Endothelial cell of umbilical vein (primary cell): Measurements from ENCODE around the gene SFI1. TPM values are rescaled to one million over a fixed set of nuclear protein-coding genes. Genes with fewer than 3 reads are reported as not detected.

Experiments
- BruUV-seq: library from RNA; stranded (reverse); fragments of 400-500 nt; replicated peaks from 2 replicates; lab custom pipeline; 2021; lab: Mats Ljungman, UMichigan
- CTCF ChIA-PET: fragments of 300-600, 350-600 bp; sonication (Branson Sonifier 250); formaldehyde crosslinking; loops from one replicate; lab custom pipeline; 2021; ENCODE audit warnings: antibody characterized with exemption, inconsistent platforms; lab: Charles Lee
- POLR2A ChIA-PET: fragments of 300-600, 350-600 bp; sonication (Branson Sonifier 250); formaldehyde crosslinking; loops from one replicate; lab custom pipeline; 2021; ENCODE audit warnings: antibody characterized with exemption, inconsistent platforms; lab: Charles Lee
- DNase-seq: peaks from one replicate; pipeline ENCODE4 v3.0.0-alpha.2; 2011; ENCODE audit warnings: low read depth, low spot score
- FAIRE-seq: peaks from 2 replicates; lab custom pipeline; 2011; peaks lifted over from hg19 to GRCh38; lab: Jason Lieb, UNC
- H2AFZ ChIP-seq: 2 replicates; pipeline ENCODE4 v1.6.0; 2012; ENCODE audit warnings: low read depth, low read length, control low read depth, inconsistent platforms
- H3K27ac ChIP-seq: 2 replicates; pipeline ENCODE4 v1.5.1; 2011; ENCODE audit warnings: low read depth, mild to moderate bottlenecking, control low read depth, low read length, moderate library complexity; ENCODE audit not compliant: insufficient read depth
- H3K27me3 ChIP-seq, 2 experiments: 2 replicates each; pipeline versions ENCODE4 v1.6.0 to v1.6.1; 2011; ENCODE audit warnings: low read length in 2 of 2, mixed read lengths in 1 of 2; ENCODE audit not compliant: control insufficient read depth in 2 of 2, insufficient read depth in 2 of 2
- H3K36me3 ChIP-seq, 2 experiments: 2 replicates in 1 of 2; 3 replicates in 1 of 2; pipeline ENCODE4 v1.5.1; 2011; ENCODE audit warnings: low read length in 2 of 2, mild to moderate bottlenecking in 1 of 2, moderate library complexity in 1 of 2; ENCODE audit not compliant: control insufficient read depth in 2 of 2, insufficient read depth in 2 of 2; ENCODE audit errors: extremely low read depth in 1 of 2
- H3K4me1 ChIP-seq: 3 replicates; pipeline ENCODE4 v1.5.1; 2011; ENCODE audit warnings: mild to moderate bottlenecking, low read length; ENCODE audit not compliant: control insufficient read depth, insufficient read depth; ENCODE audit errors: extremely low read depth
- H3K4me2 ChIP-seq: 2 replicates; pipeline ENCODE4 v1.6.1; 2011; ENCODE audit warnings: low read length, control low read depth, mixed read lengths; ENCODE audit not compliant: insufficient read depth
- H3K4me3 ChIP-seq, 3 experiments: fragments of 200-600 bp in 1 of 3; sonication (generic), shearing (Covaris generic) in 1 of 3; replicated peaks in 1 of 3; 2 replicates each; pipeline ENCODE4 v1.5.1; 2011 to 2016; ENCODE audit warnings: control low read depth in 3 of 3, low read length in 3 of 3, mild to moderate bottlenecking in 2 of 3, inconsistent platforms in 1 of 3, low read depth in 1 of 3, moderate library complexity in 1 of 3; ENCODE audit not compliant: insufficient read depth in 1 of 3
- H3K79me2 ChIP-seq: 2 replicates; pipeline ENCODE4 v1.6.0; 2012; ENCODE audit warnings: low read length, inconsistent platforms; ENCODE audit not compliant: control insufficient read depth, insufficient read depth
- H3K9ac ChIP-seq: replicated peaks from 2 replicates; pipeline ENCODE3; 2011; ENCODE audit warnings: low read length, control low read depth; ENCODE audit not compliant: insufficient read depth; ENCODE audit errors: extremely low read depth
- H3K9me1 ChIP-seq: replicated peaks from 3 replicates; pipeline ENCODE4 v1.6.0; 2011; ENCODE audit warnings: mild to moderate bottlenecking, low read length; ENCODE audit not compliant: control insufficient read depth, insufficient read depth; ENCODE audit errors: extremely low read depth
- H3K9me3 ChIP-seq: replicated peaks from 2 replicates; pipeline ENCODE4 v1.5.1; 2012; ENCODE audit warnings: low read length, inconsistent platforms; ENCODE audit not compliant: control insufficient read depth, insufficient read depth
- H4K20me1 ChIP-seq: replicated peaks from 2 replicates; pipeline ENCODE3; 2011; ENCODE audit warnings: mild to moderate bottlenecking, low read length; ENCODE audit not compliant: control insufficient read depth, insufficient read depth; ENCODE audit errors: extremely low read depth
- CTCF ChIP-seq, 2 donors: IDR thresholded peaks; 1 replicate in 1 of 2; 2 replicates in 1 of 2; pipeline ENCODE4 v1.5.1; 2011; ENCODE audit warnings: low read length in 2 of 2, mild to moderate bottlenecking in 2 of 2, moderate library complexity in 2 of 2, control low read depth in 1 of 2, inconsistent platforms in 1 of 2, low read depth in 1 of 2; ENCODE audit not compliant: insufficient read depth in 1 of 2; ENCODE audit errors: extremely low read depth in 1 of 2
- EZH2 ChIP-seq: IDR thresholded peaks from 2 replicates; pipeline ENCODE4 v1.6.1; 2012; ENCODE audit warnings: borderline replicate concordance, low read depth, mild to moderate bottlenecking, moderate library complexity, low read length, inconsistent platforms; ENCODE audit not compliant: severe bottlenecking
- FOS ChIP-seq: IDR thresholded peaks from 2 replicates; pipeline ENCODE4 v1.6.1; 2011; ENCODE audit warnings: mild to moderate bottlenecking, low read length, moderate library complexity, borderline replicate concordance; ENCODE audit not compliant: insufficient read depth
- GATA2 ChIP-seq: IDR thresholded peaks from 2 replicates; pipeline ENCODE4 v1.7.0; 2011; ENCODE audit warnings: low read depth, mild to moderate bottlenecking, moderate library complexity, mixed read lengths, low read length; ENCODE audit not compliant: insufficient read length, insufficient read depth
- JUN ChIP-seq: IDR thresholded peaks from 2 replicates; pipeline ENCODE4 v1.6.1; 2011; ENCODE audit warnings: borderline replicate concordance, low read depth; ENCODE audit not compliant: insufficient read length, insufficient read depth
- MYC ChIP-seq: IDR thresholded peaks from one replicate; pipeline ENCODE4 v1.6.1; 2011; ENCODE audit warnings: mild to moderate bottlenecking, low read depth, low read length
- POLR2A ChIP-seq: IDR thresholded peaks from 2 replicates; pipeline ENCODE4 v1.6.1; 2012; ENCODE audit warnings: low read depth, mild to moderate bottlenecking, control low read depth, low read length
- POLR2AphosphoS5 ChIP-seq: IDR thresholded peaks from 2 replicates; pipeline ENCODE4 v1.6.1; 2012; ENCODE audit warnings: low read depth, mild to moderate bottlenecking, control low read depth, low read length, moderate library complexity; ENCODE audit not compliant: insufficient read depth
- dilution Hi-C: fragments of 300-500 bp; cut with MboI; formaldehyde crosslinking; loops from one replicate; pipeline ENCODE4 v1.15.0; 2019; ENCODE audit warnings: low sequenced_read_pairs; ENCODE audit not compliant: extremely low pct_ligation_motif_present
- intact Hi-C: fragments of 100-400 bp; cut with micrococcal nuclease; formaldehyde crosslinking; loops from one replicate; pipeline ENCODE4 v1.10.0; 2022
- polyA plus RNA-seq, 4 experiments: library from polyadenylated mRNA; depleted of rRNA in 3 of 4; stranded (reverse) in 3 of 4; unstranded in 1 of 4; fragments of >200 nt; gene quantifications; 2 replicates each; pipeline versions ENCODE4 v1.2.1 to v1.2.3, GENCODE V29; 2011 to 2012; ENCODE audit warnings: missing spikeins in 1 of 4
- total RNA-seq: library from RNA; stranded (reverse); gene quantifications from 2 replicates; pipeline ENCODE4 v1.2.3, GENCODE V29; 2021
- TF ChIP-seq, protein P1 (sequence below): IDR thresholded peaks from 2 replicates; pipeline ENCODE4 v1.6.1; 2011; ENCODE audit not compliant: insufficient read depth, insufficient read length

The SFI1 gene
- total and polyA plus RNA-seq, 2 donors (not counting 3 experiments of a cell fraction or from before 2014, with no cell fraction given): 12.5 to 46.4 TPM

DNA sequence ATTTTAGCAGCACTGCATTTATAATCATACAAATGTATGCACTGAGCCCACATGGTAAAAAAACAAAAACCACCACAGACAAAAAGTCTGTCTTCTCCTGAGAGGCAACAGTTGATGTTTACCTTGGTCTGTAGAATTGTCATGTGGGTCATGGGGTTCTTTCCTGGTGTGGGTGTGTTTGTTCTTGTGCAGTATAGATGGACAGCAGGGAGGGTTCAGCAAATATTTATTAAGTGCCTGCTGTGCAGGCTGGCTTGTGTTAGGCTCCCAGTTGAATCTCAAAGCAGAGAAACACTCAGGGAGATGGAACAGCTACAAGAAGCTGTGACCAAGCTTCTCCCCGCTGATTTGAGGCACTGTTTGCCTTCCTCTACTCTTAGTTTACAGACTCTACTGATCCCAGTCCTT is 83.5 kb downstream of the SFI1 start:
- no peak for DNase-seq
- Histone ChIP-seq H3K36me3 (peaks cover 0 to 2% of the 10 kb centered on the region in 2 experiments), H3K9me3 (no peaks in the 10 kb centered on the region), H3K9me1 (no peaks in the 10 kb centered on the region), H3K27me3 (no peaks in the 10 kb centered on the region), H3K4me3 (no peak overlapping the region), H3K79me2 (no peaks in the 10 kb centered on the region), H2AFZ (no peak overlapping the region), H4K20me1 (no peaks in the 10 kb centered on the region), H3K4me2 (no peak overlapping the region), H3K27ac (no peak overlapping the region), H3K9ac (no peak overlapping the region), H3K4me1 (peaks cover 15% of the 10 kb centered on the region)
- CTCF ChIA-PET: interaction anchor here (1.0 kb wide), 1 partner anchor 50 kb away, joined by 4 read pairs; no protein-coding TSS in a partner anchor
- intact Hi-C loops: no loop called here
- FAIRE-seq: no peak
- dilution Hi-C loops: no loop called here
- POLR2A ChIA-PET: no interaction called here
- no peak for TF ChIP-seq EZH2
- no peak for TF ChIP-seq POLR2A
- no peak for TF ChIP-seq MYC
- no peak for TF ChIP-seq GATA2
- TF ChIP-seq, protein P1, sequence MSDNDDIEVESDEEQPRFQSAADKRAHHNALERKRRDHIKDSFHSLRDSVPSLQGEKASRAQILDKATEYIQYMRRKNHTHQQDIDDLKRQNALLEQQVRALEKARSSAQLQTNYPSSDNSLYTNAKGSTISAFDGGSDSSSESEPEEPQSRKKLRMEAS: no peak
- TF ChIP-seq FOS: no peak
- no peak for TF ChIP-seq JUN
- TF ChIP-seq CTCF (IDR thresholded peaks at IDR 0.05; ENCODE audit: extremely low read depth in 1 of 2, insufficient read depth in 1 of 2, low read depth in 1 of 2, low read length in 2 of 2): no peak
- TF ChIP-seq POLR2AphosphoS5: no peak
- no TSS peak for BruUV-seq
